Fibroblast of mammary gland (primary cell): Measurements from ENCODE around the gene APBA2.
A peak's percentile ranks its signal among the peaks of the same experiment; 100 is the strongest.
"Not testable (repeated sequence)": the region's sequence is repeated elsewhere in the genome, so short reads cannot be mapped to it uniquely, and the experiment has no call there.

Experiments
- DNase-seq: peaks from one replicate; pipeline ENCODE4 v3.0.0-alpha.2; 2010; ENCODE audit warnings: low read depth
- H3K4me3 ChIP-seq: 2 replicates; pipeline ENCODE4 v1.5.1; 2011; ENCODE audit warnings: low read depth, mild to moderate bottlenecking, low read length, moderate library complexity; ENCODE audit not compliant: control insufficient read depth
- CTCF ChIP-seq: conservative IDR thresholded peaks from 2 replicates; pipeline ENCODE4 v1.5.1; 2011; ENCODE audit warnings: low read depth, low read length, inconsistent platforms; ENCODE audit not compliant: control insufficient read depth, insufficient read depth

Gene APBA2

GRCh38 chr15:28885630-28886430 is at the start of gene APBA2:
Gene APBA2, plus strand, starts transcription at chr15:28885974. Its CDS starts 167,911 bp downstream, at chr15:29053885.
- DNase-seq: peak; percentile 22
- no peak for TF ChIP-seq CTCF
- peak within 1 kb of the TSS; percentile 37 for H3K4me3 ChIP-seq

- H3K4me3 ChIP-seq, DNase-seq: not testable (repeated sequence)
These were observed 45.5 kb upstream of the APBA2 start for GRCh38 chr15:28840285-28840684.

- not testable (repeated sequence) for DNase-seq, H3K4me3 ChIP-seq
These were observed 43.6 kb upstream of the APBA2 start for GRCh38 chr15:28842210-28842609.

- not testable (repeated sequence) for H3K4me3 ChIP-seq, DNase-seq
These were observed 42.3 kb upstream of the APBA2 start for GRCh38 chr15:28843520-28843919.

GRCh38 chr15:28844147-28844546 is 41.6 kb upstream of the APBA2 start:
- not testable (repeated sequence) for DNase-seq, H3K4me3 ChIP-seq

- not testable (repeated sequence) for DNase-seq, H3K4me3 ChIP-seq
These were observed 38.5 kb upstream of the APBA2 start for GRCh38 chr15:28847247-28847646.

- H3K4me3 ChIP-seq, DNase-seq: not testable (repeated sequence)
These were observed 37.8 kb upstream of the APBA2 start for GRCh38 chr15:28847959-28848358.

GRCh38 chr15:28848521-28848920 is 37.3 kb upstream of the APBA2 start, which contains the start of gene GOLGA6L7:
Gene GOLGA6L7, minus strand, starts transcription at chr15:28848644. Its CDS starts 95 bp downstream, at chr15:28848549.
- not testable (repeated sequence) for DNase-seq

GRCh38 chr15:28849271-28849670 is 36.5 kb upstream of the APBA2 start:
- not testable (repeated sequence) for H3K4me3 ChIP-seq, DNase-seq

More at GRCh38 chr15:28848521-28848920, 37.3 kb upstream of the APBA2 start, which contains the start of gene GOLGA6L7:
- not testable (repeated sequence) for H3K4me3 ChIP-seq

- not testable (repeated sequence) for H3K4me3 ChIP-seq, DNase-seq
These were observed 36.0 kb upstream of the APBA2 start for GRCh38 chr15:28849766-28850165.

GRCh38 chr15:28853654-28854053 is 32.1 kb upstream of the APBA2 start:
- not testable (repeated sequence) for H3K4me3 ChIP-seq, DNase-seq

GRCh38 chr15:28854578-28854977 is 31.2 kb upstream of the APBA2 start:
- not testable (repeated sequence) for DNase-seq, H3K4me3 ChIP-seq

GRCh38 chr15:28861031-28861534 is 24.7 kb upstream of the APBA2 start:
- peak; percentile 72 for DNase-seq
- H3K4me3 ChIP-seq: no peak overlapping the region
- no peak for TF ChIP-seq CTCF

GRCh38 chr15:28861589-28862293 is 24.0 kb upstream of the APBA2 start:
- not testable (repeated sequence) for H3K4me3 ChIP-seq, DNase-seq
